ENCODE results near the gene ARHGAP24.
"Not testable (repeated sequence)": the region's sequence is repeated elsewhere in the genome, so short reads cannot be mapped to it uniquely, and the experiment has no call there.

ARHGAP24 gene

DNA sequence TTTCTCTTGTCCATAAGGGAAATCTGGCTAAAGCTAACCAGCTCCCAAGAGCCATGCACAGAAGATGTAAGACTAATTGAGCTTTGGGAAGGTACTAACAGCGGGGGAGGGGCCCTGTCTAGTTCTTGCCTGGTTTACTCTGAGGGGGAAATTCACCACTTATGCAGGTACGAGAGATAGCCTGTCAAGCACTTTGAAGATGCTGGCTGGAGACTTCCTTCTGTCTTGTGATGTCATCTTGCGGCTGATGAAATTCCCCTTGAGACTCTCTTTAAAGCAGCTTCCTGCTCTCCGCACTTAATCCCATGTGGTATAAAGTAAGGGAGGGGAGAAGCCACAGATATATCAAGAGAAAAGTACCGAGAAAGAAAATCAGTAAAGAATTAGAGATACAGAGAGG, 539.6 kb downstream of the ARHGAP24 start:
- Histone ChIP-seq H3K27me3 (no peaks in the 10 kb centered on the region), H3K9me3 (no peaks in the 10 kb centered on the region), H3K4me3 (ENCODE audit: low read depth in 1 of 2, low read length in 1 of 2) (no peak overlapping the region)

DNA sequence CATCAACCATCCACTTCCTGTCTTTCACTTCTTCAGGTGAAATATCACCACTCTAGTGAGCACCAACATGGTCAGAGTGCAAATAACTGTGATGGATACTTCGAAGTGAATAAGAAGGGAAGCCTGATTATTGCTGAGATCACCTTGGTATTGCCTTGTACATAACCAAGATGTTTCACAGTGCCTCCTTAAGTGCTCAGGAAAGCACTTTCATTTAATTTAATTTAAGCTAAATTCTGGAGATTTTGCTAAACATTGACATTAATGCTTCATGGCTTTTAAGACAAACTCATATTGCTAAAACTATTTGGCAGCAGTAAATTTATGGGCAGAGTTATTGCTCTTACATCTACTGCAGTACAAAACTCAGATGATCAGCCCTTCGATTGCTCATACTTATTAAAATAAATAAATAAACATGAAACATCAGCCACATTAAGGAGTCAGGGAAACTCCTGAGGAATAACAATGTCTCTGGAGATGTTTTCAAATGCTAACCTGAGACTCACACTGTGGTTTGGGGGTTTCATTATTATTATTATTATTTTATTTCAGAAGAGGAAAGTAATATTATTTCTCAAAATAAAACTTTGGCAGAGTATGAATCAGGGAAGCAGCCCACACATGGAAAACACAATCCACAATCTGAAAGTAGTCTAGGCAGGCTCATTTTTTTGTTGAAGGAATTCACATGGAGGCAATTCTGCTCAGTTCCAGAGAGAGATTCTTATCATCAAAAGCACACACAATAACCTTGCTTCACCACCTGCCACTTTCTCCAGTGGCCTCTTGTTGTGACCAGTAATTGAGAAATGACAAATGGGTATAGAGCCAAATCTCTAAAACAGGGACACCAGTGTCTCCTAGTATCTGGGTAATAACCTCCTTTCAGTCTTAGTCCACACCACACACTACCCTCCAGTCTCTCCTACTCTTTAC, 540.7 kb downstream of the ARHGAP24 start:
- no peaks in the 10 kb centered on the region for H3K4me1 ChIP-seq (ENCODE audit: control insufficient read depth in 1 of 2, insufficient read depth in 1 of 2, low read depth in 1 of 2, low read length in 1 of 2)
- TF ChIP-seq CTCF (IDR thresholded peaks at IDR 0.05), result no peak
- H3K36me3 ChIP-seq, result no peaks in the 10 kb centered on the region
- H3K9me3 ChIP-seq, result no peaks in the 10 kb centered on the region
- H3K4me3 ChIP-seq (ENCODE audit: low read depth in 1 of 2, low read length in 1 of 2), result no peak overlapping the region
- H3K27me3 ChIP-seq, result no peaks in the 10 kb centered on the region
- no peak overlapping the region for H3K27ac ChIP-seq

More for the DNA sequence above, 539.6 kb downstream of the ARHGAP24 start:
- Histone ChIP-seq H3K27ac (no peak overlapping the region), H3K4me1 (ENCODE audit: control insufficient read depth in 1 of 2, insufficient read depth in 1 of 2, low read depth in 1 of 2, low read length in 1 of 2) (no peaks in the 10 kb centered on the region), H3K36me3 (no peaks in the 10 kb centered on the region)
- no peak for TF ChIP-seq CTCF (IDR thresholded peaks at IDR 0.05)

DNA sequence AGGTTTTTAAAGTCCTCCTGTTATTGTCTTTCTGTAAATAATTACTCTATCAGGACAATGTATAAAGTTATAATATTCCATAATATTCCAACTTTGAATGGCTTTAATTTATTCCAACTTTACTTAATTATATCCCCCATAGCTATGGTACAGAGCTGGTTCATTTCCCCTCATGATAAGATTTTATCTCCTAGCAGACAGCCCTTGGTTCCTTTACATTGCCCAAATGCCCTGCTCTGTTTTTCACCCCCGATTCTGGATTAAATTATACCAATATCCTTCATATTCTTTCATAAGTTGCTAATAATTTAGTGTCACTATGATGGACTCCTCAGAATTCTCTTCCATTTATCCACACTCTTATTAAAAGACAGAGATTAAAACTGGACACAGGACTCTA, 544.4 kb downstream of the ARHGAP24 start:
- no peak for TF ChIP-seq CTCF (IDR thresholded peaks at IDR 0.05)
- H3K36me3 ChIP-seq, result no peaks in the 10 kb centered on the region
- H3K27ac ChIP-seq, result no peak overlapping the region
- H3K4me3 ChIP-seq (ENCODE audit: low read depth in 1 of 2, low read length in 1 of 2), result no peak overlapping the region
- no peaks in the 10 kb centered on the region for H3K27me3 ChIP-seq
- H3K9me3 ChIP-seq, result no peaks in the 10 kb centered on the region
- H3K4me1 ChIP-seq (ENCODE audit: control insufficient read depth in 1 of 2, insufficient read depth in 1 of 2, low read depth in 1 of 2, low read length in 1 of 2), result peaks cover 0 to 6% of the 10 kb centered on the region in 2 experiments

GRCh38 chr4:86019906-86020305, 545.0 kb downstream of the ARHGAP24 start:
- no peak overlapping the region for H3K4me3 ChIP-seq (ENCODE audit: low read depth in 1 of 2, low read length in 1 of 2)
- TF ChIP-seq CTCF (IDR thresholded peaks at IDR 0.05), result no peak
- H3K27ac ChIP-seq, result no peak overlapping the region
- H3K27me3 ChIP-seq, result no peaks in the 10 kb centered on the region
- no peaks in the 10 kb centered on the region for H3K9me3 ChIP-seq
- no peaks in the 10 kb centered on the region for H3K36me3 ChIP-seq
- H3K4me1 ChIP-seq (ENCODE audit: control insufficient read depth in 1 of 2, insufficient read depth in 1 of 2, low read depth in 1 of 2, low read length in 1 of 2), result peaks cover 0 to 10% of the 10 kb centered on the region in 2 experiments

GRCh38 chr4:86021671-86022070, 546.7 kb downstream of the ARHGAP24 start:
- not testable (repeated sequence) for H3K36me3 ChIP-seq; H3K9me3 ChIP-seq; H3K27me3 ChIP-seq; H3K4me3 ChIP-seq (ENCODE audit: low read depth in 1 of 2, low read length in 1 of 2); H3K27ac ChIP-seq
- H3K4me1 ChIP-seq (ENCODE audit: control insufficient read depth in 1 of 2, insufficient read depth in 1 of 2, low read depth in 1 of 2, low read length in 1 of 2), result peaks cover 0 to 10% of the 10 kb centered on the region in 2 experiments

DNA sequence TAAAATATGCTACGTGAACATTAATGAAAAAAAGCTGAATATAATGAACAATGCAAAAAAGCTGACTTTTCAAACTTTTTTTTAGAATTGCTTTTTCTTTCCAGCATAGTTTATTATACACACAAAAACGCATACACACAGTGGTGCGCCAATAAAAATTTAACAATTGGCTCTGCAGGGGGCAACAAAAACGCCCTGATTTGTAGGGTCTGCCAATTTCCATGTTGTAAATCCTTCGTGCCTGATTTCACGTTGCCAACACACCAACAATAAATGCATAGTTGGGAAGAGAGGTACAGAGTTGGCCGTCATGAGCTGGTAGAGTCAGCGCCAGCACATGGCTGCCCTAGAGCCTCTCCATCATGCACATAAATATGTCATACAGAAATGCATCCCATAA, 551.8 kb downstream of the ARHGAP24 start:
- no peaks in the 10 kb centered on the region for H3K9me3 ChIP-seq
- TF ChIP-seq CTCF (IDR thresholded peaks at IDR 0.05), result no peak
- H3K36me3 ChIP-seq, result no peaks in the 10 kb centered on the region
- H3K4me3 ChIP-seq (ENCODE audit: low read depth in 1 of 2, low read length in 1 of 2), result no peak overlapping the region
- no peak overlapping the region for H3K27ac ChIP-seq
- no peaks in the 10 kb centered on the region for H3K27me3 ChIP-seq
- H3K4me1 ChIP-seq (ENCODE audit: control insufficient read depth in 1 of 2, insufficient read depth in 1 of 2, low read depth in 1 of 2, low read length in 1 of 2), result peaks cover 0 to 18% of the 10 kb centered on the region in 2 experiments

Data from neutrophil (primary cell).